ENCODE results near the gene FRMD5. TPM values are rescaled to one million over a fixed set of nuclear protein-coding genes. Genes with fewer than 3 reads are reported as not detected.

FRMD5 gene
- total RNA-seq, 1 donor from 2014 or later: 1.2 TPM

GRCh38 chr15:44183363-44183762 lies 11.7 kb downstream of the FRMD5 start:
- Histone ChIP-seq H3K9me3 (no peaks in the 10 kb centered on the region), H3K27ac (no peak overlapping the region), H3K36me3 (no peaks in the 10 kb centered on the region), H3K4me3 (no peak overlapping the region), H3K27me3 (no peaks in the 10 kb centered on the region), H3K4me1 (no peaks in the 10 kb centered on the region)
- intact Hi-C loops (cut with DNase I): no loop called here
- TF ChIP-seq CTCF (IDR thresholded peaks at IDR 0.05): no peak
- DNase-seq (no peak), ATAC-seq (no peak)

GRCh38 chr15:44181410-44181809 lies 13.7 kb downstream of the FRMD5 start:
- no peaks in the 10 kb centered on the region for H3K4me1 ChIP-seq
- no peaks in the 10 kb centered on the region for H3K36me3 ChIP-seq
- DNase-seq (no peak), ATAC-seq (no peak)
- TF ChIP-seq CTCF (IDR thresholded peaks at IDR 0.05): no peak
- intact Hi-C loops (cut with DNase I): no loop called here
- no peak overlapping the region for H3K4me3 ChIP-seq
- H3K9me3 ChIP-seq: no peaks in the 10 kb centered on the region
- H3K27me3 ChIP-seq: no peaks in the 10 kb centered on the region
- no peak overlapping the region for H3K27ac ChIP-seq

- DNase-seq: no peak
- Histone ChIP-seq H3K36me3 (no peaks in the 10 kb centered on the region), H3K4me1 (no peaks in the 10 kb centered on the region), H3K9me3 (no peaks in the 10 kb centered on the region), H3K27ac (no peak overlapping the region), H3K4me3 (no peak overlapping the region), H3K27me3 (peaks cover 3% of the 10 kb centered on the region)
- no peak for ATAC-seq
- no peak for TF ChIP-seq CTCF (IDR thresholded peaks at IDR 0.05)
- intact Hi-C loops (cut with DNase I): no loop called here
These were observed 17.9 kb downstream of the FRMD5 start for GRCh38 chr15:44177139-44177538.

- no peaks in the 10 kb centered on the region for H3K36me3 ChIP-seq
- no peak for TF ChIP-seq CTCF (IDR thresholded peaks at IDR 0.05)
- H3K9me3 ChIP-seq: no peaks in the 10 kb centered on the region
- H3K4me1 ChIP-seq: no peaks in the 10 kb centered on the region
- intact Hi-C loops (cut with DNase I): no loop called here
- ATAC-seq: no peak
- DNase-seq: no peak
- no peak overlapping the region for H3K27ac ChIP-seq
- H3K27me3 ChIP-seq: peaks cover 8% of the 10 kb centered on the region
- no peak overlapping the region for H3K4me3 ChIP-seq
These were observed 21.3 kb downstream of the FRMD5 start for GRCh38 chr15:44173813-44174212.

- H3K9me3 ChIP-seq: no peaks in the 10 kb centered on the region
- no peak overlapping the region for H3K4me3 ChIP-seq
- DNase-seq (no peak), ATAC-seq (no peak)
- no peak overlapping the region for H3K27ac ChIP-seq
- intact Hi-C loops (cut with DNase I): no loop called here
- no peaks in the 10 kb centered on the region for H3K27me3 ChIP-seq
- no peaks in the 10 kb centered on the region for H3K4me1 ChIP-seq
- no peaks in the 10 kb centered on the region for H3K36me3 ChIP-seq
- TF ChIP-seq CTCF (IDR thresholded peaks at IDR 0.05): no peak
These were observed 31.7 kb downstream of the FRMD5 start for GRCh38 chr15:44163370-44163769.

GRCh38 chr15:44160796-44161195 lies 34.3 kb downstream of the FRMD5 start:
- no peaks in the 10 kb centered on the region for H3K9me3 ChIP-seq
- no peak overlapping the region for H3K4me3 ChIP-seq
- H3K27me3 ChIP-seq: no peaks in the 10 kb centered on the region
- no peaks in the 10 kb centered on the region for H3K4me1 ChIP-seq
- no peaks in the 10 kb centered on the region for H3K36me3 ChIP-seq
- intact Hi-C loops (cut with DNase I): no loop called here
- no peak overlapping the region for H3K27ac ChIP-seq
- DNase-seq (no peak), ATAC-seq (no peak)
- TF ChIP-seq CTCF (IDR thresholded peaks at IDR 0.05): no peak

Data from upper lobe of right lung (tissue), 1 donor.